HUES64 (cell line): ENCODE results near the gene MAGEC2.

ENCODE experiments used
- H3K27ac ChIP-seq: 2 replicates; pipeline ENCODE4 v1.7.0; 2013; ENCODE audit warnings: low read depth, low read length, inconsistent platforms
- H3K27me3 ChIP-seq: 2 replicates; pipeline ENCODE4 v1.6.1; 2013; ENCODE audit warnings: mild to moderate bottlenecking, low read length; ENCODE audit not compliant: insufficient read depth
- H3K36me3 ChIP-seq: 2 replicates; pipeline ENCODE4 v1.6.1; 2013; ENCODE audit warnings: mild to moderate bottlenecking, low read length; ENCODE audit not compliant: insufficient read depth
- H3K4me1 ChIP-seq: 2 replicates; pipeline ENCODE4 v1.6.1; 2013; ENCODE audit warnings: mild to moderate bottlenecking, low read length, moderate library complexity; ENCODE audit not compliant: insufficient read depth
- H3K4me3 ChIP-seq: 2 replicates; pipeline ENCODE4 v1.5.1; 2013; ENCODE audit warnings: mild to moderate bottlenecking, low read length, moderate library complexity
- H3K9ac ChIP-seq: 2 replicates; pipeline ENCODE4 v1.6.1; 2013; ENCODE audit warnings: mild to moderate bottlenecking, low read depth, low read length
- H3K9me3 ChIP-seq: 2 replicates; pipeline ENCODE4 v1.6.1; 2013; ENCODE audit warnings: low read depth, low read length; ENCODE audit not compliant: insufficient read depth
- WGBS: fragments of 150-250, 120-280 bp; methylation state at CpG from one replicate; pipeline ENCODE4 v1.1.7; 2013; ENCODE audit warnings: missing lambda C conversion rate; 5-methylcytosine and 5-hydroxymethylcytosine counted together

Gene MAGEC2

GRCh38 chrX:142184756-142185602 lies 20.1 kb downstream of the MAGEC2 start:
- no peaks in the 10 kb centered on the region for H3K27me3 ChIP-seq
- H3K27ac ChIP-seq: no peak overlapping the region
- WGBS: 98% methylated on average over 5 of the region's 7 CpGs
- H3K36me3 ChIP-seq: no peaks in the 10 kb centered on the region
- H3K4me3 ChIP-seq: no peak overlapping the region
- H3K9ac ChIP-seq: no peak overlapping the region
- no peaks in the 10 kb centered on the region for H3K9me3 ChIP-seq
- no peaks in the 10 kb centered on the region for H3K4me1 ChIP-seq

GRCh38 chrX:142156567-142156966 lies 48.5 kb downstream of the MAGEC2 start:
- no peak overlapping the region for H3K27ac ChIP-seq
- no peaks in the 10 kb centered on the region for H3K36me3 ChIP-seq
- no peaks in the 10 kb centered on the region for H3K9me3 ChIP-seq
- WGBS: 90% methylated on average over 10 of the region's 10 CpGs
- no peak overlapping the region for H3K9ac ChIP-seq
- peaks cover 8% of the 10 kb centered on the region; the same call in 1 of the 2 replicates for H3K4me1 ChIP-seq
- H3K4me3 ChIP-seq: no peak overlapping the region
- no peaks in the 10 kb centered on the region for H3K27me3 ChIP-seq
